ENCODE results near the gene PPTC7.

PPTC7 gene

GRCh38 chr12:110543252-110543959 is 39.7 kb downstream of the PPTC7 start (continued):
- TF ChIP-seq ZEB2 (tag by site-specific recombination; IDR thresholded peaks at IDR 0.05), result peak; percentile 52; the same call in 1 of the 2 replicates
- no peak for TF ChIP-seq ZNF561 (tag by site-specific recombination; IDR thresholded peaks at IDR 0.05; ENCODE audit: borderline replicate concordance)
- TF ChIP-seq ZNF518A (tag by site-specific recombination; conservative IDR thresholded peaks at IDR 0.05; ENCODE audit: low read depth), result no peak
- no peak for TF ChIP-seq ZNF610 (tag by site-specific recombination; IDR thresholded peaks at IDR 0.05; ENCODE audit: borderline replicate concordance)
- no peak for TF ChIP-seq ZNF555 (tag by site-specific recombination; conservative IDR thresholded peaks at IDR 0.05)
- peak; percentile 94 for TF ChIP-seq ZBTB17 (tag by site-specific recombination; IDR thresholded peaks at IDR 0.05)
- no peak for TF ChIP-seq WT1 (tag by site-specific recombination; IDR thresholded peaks at IDR 0.05)
- TF ChIP-seq ZNF473 (tag by site-specific recombination; IDR thresholded peaks at IDR 0.05), result no peak
- TF ChIP-seq ZNF521 (tag by site-specific recombination; IDR thresholded peaks at IDR 0.05), result no peak
- peak; percentile 58 for TF ChIP-seq GFI1B (tag by site-specific recombination; IDR thresholded peaks at IDR 0.05)
- TF ChIP-seq OVOL3 (tag by site-specific recombination; IDR thresholded peaks at IDR 0.05), result no peak
- no peak for TF ChIP-seq ZSCAN4 (tag by site-specific recombination; IDR thresholded peaks at IDR 0.05)
- no peak for TF ChIP-seq BCL6B (tag by site-specific recombination; IDR thresholded peaks at IDR 0.05)
- TF ChIP-seq OSR2 (tag by site-specific recombination; IDR thresholded peaks at IDR 0.05), result peak; percentile 88
- TF ChIP-seq ZNF16 (tag by site-specific recombination; IDR thresholded peaks at IDR 0.05; ENCODE audit: low read depth), result no peak
- peak; percentile 65; the same call in 1 of the 2 replicates for TF ChIP-seq ZNF660 (tag by site-specific recombination; IDR thresholded peaks at IDR 0.05)
- no peak for TF ChIP-seq TRIM28 (IDR thresholded peaks at IDR 0.05; ENCODE audit: borderline replicate concordance, low read length)
- no peak for TF ChIP-seq ZNF223 (tag by site-specific recombination; IDR thresholded peaks at IDR 0.05)
- no peak for TF ChIP-seq ZNF488 (tag by site-specific recombination; IDR thresholded peaks at IDR 0.05)
- TF ChIP-seq ZNF23 (tag by site-specific recombination; IDR thresholded peaks at IDR 0.05; ENCODE audit: borderline replicate concordance), result no peak
- no peak for TF ChIP-seq ZNF623 (tag by site-specific recombination; IDR thresholded peaks at IDR 0.05)
- no peak for TF ChIP-seq ZBTB48 (tag by site-specific recombination; IDR thresholded peaks at IDR 0.05)
- peak; percentile 47 for TF ChIP-seq ZIC2 (tag by site-specific recombination; IDR thresholded peaks at IDR 0.05)
- no peak for TF ChIP-seq ZSCAN23 (tag by site-specific recombination; IDR thresholded peaks at IDR 0.05)
- no peak for TF ChIP-seq ELK4 (IDR thresholded peaks at IDR 0.05; ENCODE audit: borderline replicate concordance, low read depth, low read length)
- TF ChIP-seq ZNF157 (tag by site-specific recombination; IDR thresholded peaks at IDR 0.05), result no peak
- peak; percentile 57; the same call in 1 of the 2 replicates for TF ChIP-seq ZNF366 (tag by site-specific recombination; conservative IDR thresholded peaks at IDR 0.05)
- no peak for TF ChIP-seq KLF16 (tag by site-specific recombination; IDR thresholded peaks at IDR 0.05)
- TF ChIP-seq MZF1 (tag by site-specific recombination; IDR thresholded peaks at IDR 0.05; ENCODE audit: borderline replicate concordance), result no peak
